Upper lobe of left lung (tissue), 6 donors: Measurements from ENCODE around the gene COL27A1. TPM values are rescaled to one million over a fixed set of nuclear protein-coding genes. Genes with fewer than 3 reads are reported as not detected.

ENCODE experiments used
- ATAC-seq, 2 donors: fragments of 200-7000 bp; cut with Tn5 transposase; one replicate each; pipeline ENCODE4 v1.9.1; 2022; ENCODE audit warnings: mild to moderate bottlenecking in 2 of 2, moderate library complexity in 2 of 2; ENCODE audit not compliant: low FRiP score in 2 of 2
- DNase-seq, 2 donors: peaks; one replicate each; pipeline ENCODE4 v3.0.0-alpha.2; 2019 to 2020
- H3K27ac ChIP-seq, 4 donors: fragments of 200-600 bp; sonication (generic); one replicate each; pipeline ENCODE4 v1.5.1; 2016 to 2019
- H3K27me3 ChIP-seq, 4 donors: fragments of 200-600 bp; sonication (generic); one replicate each; pipeline ENCODE4 v1.5.1; 2017 to 2019
- H3K36me3 ChIP-seq, 4 donors: fragments of 200-600 bp; sonication (generic); one replicate each; pipeline ENCODE4 v1.5.1; 2016 to 2019
- H3K4me1 ChIP-seq, 4 donors: fragments of 200-600 bp; sonication (generic); one replicate each; pipeline ENCODE4 v1.5.1; 2018 to 2019
- H3K4me3 ChIP-seq, 4 donors: fragments of 200-600 bp; sonication (generic); one replicate each; pipeline ENCODE4 v1.5.1; 2017 to 2019; ENCODE audit warnings: mild to moderate bottlenecking in 2 of 4, moderate library complexity in 1 of 4
- H3K9me3 ChIP-seq, 4 donors: fragments of 200-600 bp; sonication (generic); one replicate each; pipeline ENCODE4 v1.5.1; 2018 to 2019
- EP300 ChIP-seq, 4 donors: sonication (generic); formaldehyde crosslinking; IDR thresholded peaks; one replicate each; pipeline ENCODE4 v1.5.1; 2017; ENCODE audit warnings: antibody characterized with exemption in 4 of 4, control low read depth in 2 of 4
- POLR2A ChIP-seq, 4 donors: fragments of 450-650 bp; IDR thresholded peaks; one replicate each; pipeline ENCODE4 v1.5.1; 2016 to 2017; ENCODE audit warnings: antibody characterized with exemption in 4 of 4, mild to moderate bottlenecking in 2 of 4
- POLR2AphosphoS5 ChIP-seq, 2 donors: sonication (generic); formaldehyde crosslinking; IDR thresholded peaks; one replicate each; pipeline ENCODE4 v1.5.1; 2017; ENCODE audit warnings: antibody characterized with exemption in 2 of 2
- WGBS, 2 donors: methylation state at CpG; one replicate each; pipeline ENCODE4 v1.1.5; 2017 to 2018; 5-methylcytosine and 5-hydroxymethylcytosine counted together
- total RNA-seq, 6 donors: library from RNA; depleted of rRNA in 4 of 6; stranded (reverse); fragments of >200 nt in 4 of 6; gene quantifications; one replicate each; pipeline versions ENCODE4 v1.1.0 to v1.2.1, GENCODE V29; 2016 to 2021
- TF ChIP-seq, protein P1 (sequence below), 6 experiments: fragments of 450-650 bp in 4 of 6; fragments of 200-600 bp in 2 of 6; sonication (generic) in 2 of 6; IDR thresholded peaks; one replicate each; pipeline ENCODE4 v1.5.1; 2016 to 2019; ENCODE audit warnings: antibody characterized with exemption in 6 of 6
- donor health status: DM: no; HTN: no; CAD: no; lungs with moderate emphysema.
- donor health status: DM: no; HTN: yes; CAD: no; lungs with severe emphysema.

Gene COL27A1
- total RNA-seq, 6 donors from 2014 or later: 4.0 to 55.5 (median 9.2) TPM

DNA sequence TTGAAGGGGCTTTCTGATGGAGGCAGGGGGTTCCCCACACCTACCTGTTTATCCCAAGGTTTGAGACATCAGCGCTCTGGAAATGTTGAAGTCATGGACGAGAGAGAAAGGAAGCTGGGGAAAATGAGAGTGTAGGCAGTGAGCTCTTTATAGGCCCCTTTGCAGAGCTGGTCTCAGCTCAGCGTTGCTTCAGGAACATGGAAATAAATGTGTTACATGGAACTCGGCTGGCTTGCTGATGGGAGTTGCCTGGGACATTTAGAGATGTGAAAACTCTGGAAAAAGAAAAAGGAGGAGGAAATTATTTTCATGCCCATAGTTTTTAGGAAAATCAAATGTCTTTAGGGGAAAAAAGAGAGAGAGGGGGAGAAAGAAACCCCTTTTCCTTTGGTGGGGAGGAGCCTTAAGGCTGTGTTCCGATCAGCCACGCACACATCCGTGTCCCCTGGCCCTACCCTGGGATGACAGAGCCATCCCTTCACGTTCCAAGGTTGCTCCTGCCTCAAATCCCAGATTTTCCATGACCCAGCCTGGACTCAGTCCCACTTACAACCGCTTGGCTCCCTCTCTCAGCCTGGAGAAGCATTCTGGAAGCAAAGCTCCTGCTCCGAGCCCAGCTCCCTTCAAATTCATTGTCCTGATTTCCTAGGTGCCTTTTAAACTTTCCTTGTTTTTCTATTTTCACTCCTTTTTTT lies 78.3 kb downstream of the COL27A1 start:
- DNase-seq: no peak
- no peaks in the 10 kb centered on the region for H3K36me3 ChIP-seq
- TF ChIP-seq, protein P1, sequence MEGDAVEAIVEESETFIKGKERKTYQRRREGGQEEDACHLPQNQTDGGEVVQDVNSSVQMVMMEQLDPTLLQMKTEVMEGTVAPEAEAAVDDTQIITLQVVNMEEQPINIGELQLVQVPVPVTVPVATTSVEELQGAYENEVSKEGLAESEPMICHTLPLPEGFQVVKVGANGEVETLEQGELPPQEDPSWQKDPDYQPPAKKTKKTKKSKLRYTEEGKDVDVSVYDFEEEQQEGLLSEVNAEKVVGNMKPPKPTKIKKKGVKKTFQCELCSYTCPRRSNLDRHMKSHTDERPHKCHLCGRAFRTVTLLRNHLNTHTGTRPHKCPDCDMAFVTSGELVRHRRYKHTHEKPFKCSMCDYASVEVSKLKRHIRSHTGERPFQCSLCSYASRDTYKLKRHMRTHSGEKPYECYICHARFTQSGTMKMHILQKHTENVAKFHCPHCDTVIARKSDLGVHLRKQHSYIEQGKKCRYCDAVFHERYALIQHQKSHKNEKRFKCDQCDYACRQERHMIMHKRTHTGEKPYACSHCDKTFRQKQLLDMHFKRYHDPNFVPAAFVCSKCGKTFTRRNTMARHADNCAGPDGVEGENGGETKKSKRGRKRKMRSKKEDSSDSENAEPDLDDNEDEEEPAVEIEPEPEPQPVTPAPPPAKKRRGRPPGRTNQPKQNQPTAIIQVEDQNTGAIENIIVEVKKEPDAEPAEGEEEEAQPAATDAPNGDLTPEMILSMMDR (IDR thresholded peaks at IDR 0.05): peak in 1 of 6 experiments; percentile 10
- no peak for TF ChIP-seq POLR2A (IDR thresholded peaks at IDR 0.05)
- WGBS, 2 donors: 79 to 80% methylated on average over 10 of the region's 10 CpGs
- no peak overlapping the region for H3K4me3 ChIP-seq
- no peaks in the 10 kb centered on the region for H3K4me1 ChIP-seq
- no peaks in the 10 kb centered on the region for H3K27me3 ChIP-seq
- ATAC-seq: peak in 1 of 2 donors; percentile 54
- no peak overlapping the region for H3K27ac ChIP-seq
- H3K9me3 ChIP-seq: no peaks in the 10 kb centered on the region

DNA sequence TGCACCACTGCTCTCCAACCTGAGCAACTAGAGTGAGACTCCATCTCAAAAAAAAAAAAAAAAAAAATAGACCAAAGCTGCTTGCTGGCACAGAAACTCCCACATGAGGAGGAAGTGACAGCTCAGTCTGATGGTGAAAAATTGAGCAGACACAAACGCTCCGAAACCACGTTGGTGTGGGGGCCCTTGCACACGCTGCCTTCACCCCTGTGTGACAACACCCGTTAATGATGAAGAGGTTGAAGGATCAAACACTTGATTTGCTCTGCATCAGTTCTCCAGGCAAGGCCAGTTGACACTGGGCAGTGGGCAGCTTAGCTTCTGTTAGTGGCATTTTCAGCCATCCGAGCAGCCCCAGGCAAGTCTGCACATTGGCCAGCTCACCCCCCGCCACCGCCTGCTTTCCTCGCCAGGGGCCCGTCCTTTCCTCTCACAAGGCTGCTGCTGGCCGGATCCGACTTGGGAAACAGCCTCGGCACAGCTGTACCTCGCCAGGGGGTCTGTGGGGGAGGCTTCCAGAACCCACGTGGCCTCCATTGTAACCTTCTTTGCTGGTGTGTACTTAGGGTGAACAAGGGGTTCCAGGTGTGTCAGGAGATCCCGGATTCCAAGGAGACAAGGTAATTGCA lies 79.8 kb downstream of the COL27A1 start:
- Histone ChIP-seq H3K27me3 (no peaks in the 10 kb centered on the region), H3K4me3 (no peak overlapping the region), H3K9me3 (no peaks in the 10 kb centered on the region), H3K4me1 (no peaks in the 10 kb centered on the region), H3K36me3 (no peaks in the 10 kb centered on the region), H3K27ac (no peak overlapping the region)
- DNase-seq (no peak), ATAC-seq (no peak)
- 54 to 57% methylated on average over 9 to 16 of the region's 16 CpGs for WGBS, 2 donors
- TF ChIP-seq POLR2AphosphoS5 (IDR thresholded peaks at IDR 0.05) (no peak), POLR2A (IDR thresholded peaks at IDR 0.05) (no peak), EP300 (IDR thresholded peaks at IDR 0.05) (no peak)
- TF ChIP-seq, protein P1 (IDR thresholded peaks at IDR 0.05): no peak

DNA sequence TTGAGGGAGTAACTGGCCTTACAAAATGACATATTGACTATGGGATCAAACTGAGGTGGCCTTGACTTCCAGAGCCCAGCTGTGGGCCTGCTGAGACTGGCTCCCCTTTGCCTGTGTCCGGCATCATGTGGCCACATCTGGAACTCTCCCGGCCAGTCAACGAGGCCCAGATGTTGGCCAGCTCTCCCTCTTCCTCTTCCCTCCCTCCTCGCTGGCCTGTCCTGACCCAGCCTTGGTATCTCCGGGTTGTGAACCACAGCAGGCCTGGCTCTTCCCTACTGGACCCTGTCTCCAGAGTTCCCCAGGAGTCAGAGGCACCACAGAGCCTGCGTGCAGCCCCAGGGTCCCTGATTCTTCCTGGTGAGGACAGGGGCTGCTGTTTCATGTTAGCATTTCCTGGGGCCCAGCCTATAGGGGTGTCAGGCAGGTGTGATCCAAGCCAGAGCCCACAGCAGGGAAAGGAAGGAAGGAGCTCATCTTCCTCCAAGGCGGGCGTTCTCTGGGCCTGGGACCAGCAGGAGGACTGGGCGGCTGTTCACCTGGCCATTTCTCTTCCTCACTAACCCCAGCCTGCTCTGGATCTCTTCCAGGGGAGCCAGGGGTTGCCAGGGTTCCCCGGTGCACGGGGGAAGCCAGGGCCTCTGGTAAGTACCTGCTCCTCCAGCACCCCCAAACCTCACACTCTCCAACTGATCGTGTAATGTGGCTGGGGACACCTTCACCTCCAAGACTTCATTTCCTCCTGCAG lies 81.2 kb downstream of the COL27A1 start:
- TF ChIP-seq POLR2AphosphoS5 (IDR thresholded peaks at IDR 0.05) (no peak), POLR2A (IDR thresholded peaks at IDR 0.05) (no peak), EP300 (IDR thresholded peaks at IDR 0.05) (no peak)
- TF ChIP-seq, protein P1 (IDR thresholded peaks at IDR 0.05): no peak
- ATAC-seq: no peak

DNA sequence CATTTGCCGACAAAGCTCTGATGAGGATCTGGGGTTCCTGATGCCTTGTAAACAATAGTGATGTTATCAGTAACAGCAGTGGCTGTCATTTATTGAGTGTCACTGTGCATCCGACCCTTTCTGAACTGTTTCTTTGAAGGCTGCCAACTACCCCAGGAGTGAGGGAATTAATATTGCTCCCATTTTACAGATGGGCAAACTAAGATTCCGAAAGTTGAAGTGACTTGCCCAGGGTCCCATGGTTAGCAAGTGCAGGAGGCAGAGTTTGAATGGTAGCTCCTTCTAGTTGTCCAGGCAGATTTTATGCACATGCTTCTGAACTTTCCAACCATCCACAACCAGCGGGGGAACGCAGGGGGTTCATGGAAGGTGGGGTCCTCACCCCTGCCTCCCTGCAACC lies 81.9 kb downstream of the COL27A1 start:
- DNase-seq (no peak), ATAC-seq (no peak)
- H3K27me3 ChIP-seq: no peaks in the 10 kb centered on the region
- H3K4me1 ChIP-seq: no peaks in the 10 kb centered on the region
- no peaks in the 10 kb centered on the region for H3K36me3 ChIP-seq
- TF ChIP-seq EP300 (IDR thresholded peaks at IDR 0.05): no peak
- TF ChIP-seq POLR2AphosphoS5 (IDR thresholded peaks at IDR 0.05): no peak
- no peak for TF ChIP-seq POLR2A (IDR thresholded peaks at IDR 0.05)
- TF ChIP-seq, protein P1 (IDR thresholded peaks at IDR 0.05): no peak
- no peak overlapping the region for H3K4me3 ChIP-seq
- H3K9me3 ChIP-seq: no peaks in the 10 kb centered on the region
- 84 to 89% methylated on average over 3 to 5 of the region's 5 CpGs for WGBS, 2 donors
- H3K27ac ChIP-seq: no peak overlapping the region

More for the DNA sequence above, 81.2 kb downstream of the COL27A1 start:
- no peak for DNase-seq
- no peak overlapping the region for H3K27ac ChIP-seq
- H3K4me1 ChIP-seq: no peaks in the 10 kb centered on the region
- H3K9me3 ChIP-seq: no peaks in the 10 kb centered on the region
- 66 to 67% methylated on average over 6 to 12 of the region's 12 CpGs for whole genome bisulfite sequencing, 2 donors
- H3K27me3 ChIP-seq: no peaks in the 10 kb centered on the region
- H3K36me3 ChIP-seq: no peaks in the 10 kb centered on the region
- no peak overlapping the region for H3K4me3 ChIP-seq
